SK-N-DZ (cell line): ENCODE results near the gene CCDC186.
"Not testable (repeated sequence)": the region's sequence is repeated elsewhere in the genome, so short reads cannot be mapped to it uniquely, and the experiment has no call there.

Source experiments
- DNase-seq: peaks from one replicate; pipeline ENCODE4 v3.0.0-alpha.2; 2015; ENCODE audit warnings: low spot score

The CCDC186 gene

DNA sequence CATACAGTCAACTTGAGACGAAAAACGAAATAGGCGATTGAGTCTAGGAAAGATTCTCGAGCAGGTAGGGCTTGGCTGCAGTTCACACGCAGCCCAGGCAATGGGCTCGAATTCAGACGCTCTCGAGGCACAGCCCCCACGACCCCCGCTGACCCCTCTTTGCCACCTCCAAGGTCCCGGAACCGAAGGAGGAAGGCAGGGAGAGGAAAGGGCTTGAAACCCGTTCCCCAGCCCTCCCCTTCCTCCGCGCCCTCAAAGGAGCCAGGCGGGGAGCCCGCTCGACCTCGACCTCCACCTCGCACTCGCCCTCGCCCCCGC is 441 bp downstream of the CCDC186 start:
- DNase-seq = no peak

DNA sequence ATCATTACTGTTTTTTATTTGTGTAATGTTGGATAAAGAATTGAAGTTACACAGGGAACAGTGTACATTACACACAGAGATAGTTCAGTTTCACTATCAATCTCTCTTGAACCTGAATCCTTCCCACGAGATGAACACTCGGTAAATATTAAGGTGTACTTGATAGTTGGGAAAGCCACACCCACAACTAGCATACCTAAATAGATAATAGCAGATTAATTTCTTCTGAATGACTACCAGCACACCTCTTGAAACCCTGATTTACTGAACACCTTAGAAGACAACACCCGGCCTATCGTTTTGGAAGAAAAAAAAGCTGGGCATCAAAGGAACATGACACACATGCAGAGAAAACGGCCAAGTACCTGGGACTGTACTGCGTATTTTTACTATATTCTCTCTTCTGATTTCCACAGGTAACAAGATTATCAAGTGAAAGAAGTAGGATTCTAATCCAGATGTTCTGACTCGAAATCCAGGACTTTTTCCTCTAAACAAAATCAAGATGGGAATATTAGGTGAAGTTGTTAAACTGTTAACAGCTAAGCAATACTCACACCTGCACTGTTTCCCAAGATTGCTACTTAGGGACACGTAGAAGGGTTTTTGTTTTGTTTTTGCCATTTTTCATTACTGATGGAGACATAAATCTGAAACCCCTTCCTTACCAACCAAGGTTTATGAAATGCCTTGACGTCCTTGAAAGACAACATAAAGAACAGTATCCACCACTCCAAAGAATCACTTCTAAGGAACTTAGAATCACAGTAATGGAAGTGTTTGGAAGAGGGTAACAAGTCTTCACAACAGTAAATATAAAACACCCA is 1.0 kb downstream of the CCDC186 start:
- DNase-seq = no peak

DNA sequence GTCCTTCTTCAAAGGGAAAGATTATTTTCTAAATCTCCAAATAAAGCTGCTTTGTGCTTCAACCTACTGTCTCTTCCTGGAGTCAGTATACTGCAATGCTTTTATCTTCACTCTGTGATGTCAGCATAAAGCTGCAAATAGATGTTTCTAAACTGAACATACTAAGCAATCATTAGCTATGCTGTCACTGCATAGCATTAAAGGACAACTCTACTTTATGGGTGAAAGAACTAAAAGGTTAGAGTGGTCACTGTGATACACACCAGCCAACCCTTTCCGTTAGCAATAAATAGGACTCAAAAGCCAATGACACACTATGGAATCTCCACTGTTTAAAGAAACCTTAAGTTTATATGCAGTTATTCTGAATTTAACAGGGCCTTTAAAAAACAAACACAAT is 1.8 kb downstream of the CCDC186 start:
- no peak for DNase-seq

DNA sequence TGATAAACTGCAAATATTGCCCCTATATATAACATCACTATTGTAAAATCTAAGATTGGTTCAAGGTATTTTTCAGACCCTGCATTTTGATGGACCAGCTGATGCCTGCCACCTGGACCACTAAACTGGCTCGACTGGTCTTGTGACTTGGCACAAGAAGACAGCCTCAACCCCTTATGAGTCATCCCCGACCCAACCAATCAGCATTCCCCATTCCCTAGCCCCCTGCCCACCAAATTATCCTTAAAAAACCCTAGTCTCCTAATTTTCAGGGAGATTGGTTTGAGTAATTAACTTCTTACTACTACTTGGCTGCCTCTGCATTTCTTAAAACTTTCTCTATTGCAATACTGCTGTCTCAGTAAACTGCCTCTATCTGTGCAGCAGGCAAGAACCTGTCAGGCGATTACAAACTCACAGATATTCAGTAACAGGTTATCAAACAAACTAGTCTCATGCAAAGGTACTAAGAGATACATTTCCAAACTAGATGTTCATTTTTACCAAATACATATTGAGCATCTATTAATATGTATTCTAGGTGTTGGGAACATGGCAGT is 5.5 kb downstream of the CCDC186 start:
- no peak for DNase-seq

DNA sequence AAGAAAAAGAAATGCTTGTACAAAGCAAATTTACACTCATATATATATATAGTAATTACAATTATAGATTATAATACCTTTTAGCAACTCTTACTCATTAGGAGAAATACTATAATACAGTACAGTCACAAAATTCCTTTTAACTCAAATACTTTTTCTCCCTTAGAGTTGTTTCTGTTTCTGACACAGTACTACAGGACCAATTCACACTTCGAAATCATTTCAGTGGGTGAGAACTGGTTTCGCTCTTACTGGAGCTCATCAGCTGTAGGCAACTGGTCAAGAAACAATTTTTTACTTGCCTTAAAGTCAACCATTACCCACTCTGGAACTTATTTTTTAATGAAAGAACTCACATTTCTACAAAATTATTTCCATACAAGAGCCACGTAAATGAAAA is 6.0 kb downstream of the CCDC186 start:
- no peak for DNase-seq

DNA sequence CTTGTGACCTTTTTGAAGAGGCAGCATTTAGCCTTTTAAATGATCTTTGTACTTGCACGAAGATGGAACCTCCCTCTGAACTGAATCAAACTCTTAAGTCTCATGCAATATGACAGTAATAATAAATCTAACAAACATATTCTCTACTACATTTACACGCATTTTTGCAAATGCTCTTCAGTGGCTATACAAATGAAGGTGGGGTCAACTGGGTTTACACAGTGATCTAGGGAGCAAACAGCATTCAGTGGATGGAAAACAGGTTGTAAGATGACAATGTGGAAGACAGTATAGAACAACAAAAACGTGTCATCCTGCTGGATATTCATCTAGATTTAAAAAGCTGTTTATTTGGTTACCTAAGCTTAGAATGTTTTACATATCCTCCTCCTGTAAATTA is 7.5 kb downstream of the CCDC186 start:
- DNase-seq = no peak

DNA sequence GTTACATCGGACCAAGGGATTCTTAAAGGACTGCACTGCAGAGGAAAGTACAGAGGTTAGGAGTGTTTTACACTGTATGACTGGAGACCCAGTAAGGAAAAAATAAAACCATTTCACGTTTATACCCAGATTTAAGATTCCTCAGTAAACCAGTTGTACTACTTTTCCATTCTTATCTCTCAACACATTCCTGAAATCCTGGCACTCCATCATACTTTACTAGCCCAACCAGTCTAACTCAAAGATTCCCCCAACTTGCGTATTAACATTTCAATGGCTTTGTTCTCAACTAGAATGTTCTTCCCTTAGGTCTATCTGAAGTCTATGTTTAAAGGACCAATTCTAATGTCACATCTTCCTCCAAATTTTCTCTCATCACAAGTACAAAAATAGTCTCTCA is 8.0 kb downstream of the CCDC186 start:
- no peak for DNase-seq

DNA sequence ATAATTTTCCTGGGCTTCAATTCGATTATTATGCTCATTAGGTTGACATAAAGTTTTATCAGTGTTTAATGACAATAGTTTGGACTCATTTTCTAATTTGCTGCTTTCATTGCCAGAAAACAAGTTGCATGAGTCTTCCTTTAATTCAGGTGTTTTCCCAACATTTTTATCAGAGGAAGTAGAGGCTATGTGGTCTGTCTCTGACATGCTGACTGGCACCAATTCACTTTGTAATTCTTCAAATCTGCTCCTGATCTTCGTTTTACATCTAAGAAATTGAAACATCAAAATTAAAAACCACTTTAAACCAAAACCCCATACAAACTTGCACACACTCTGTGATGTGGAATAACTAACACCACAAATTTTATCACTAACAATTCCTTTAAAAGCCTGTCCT is 10.9 kb downstream of the CCDC186 start:
- no peak for DNase-seq

DNA sequence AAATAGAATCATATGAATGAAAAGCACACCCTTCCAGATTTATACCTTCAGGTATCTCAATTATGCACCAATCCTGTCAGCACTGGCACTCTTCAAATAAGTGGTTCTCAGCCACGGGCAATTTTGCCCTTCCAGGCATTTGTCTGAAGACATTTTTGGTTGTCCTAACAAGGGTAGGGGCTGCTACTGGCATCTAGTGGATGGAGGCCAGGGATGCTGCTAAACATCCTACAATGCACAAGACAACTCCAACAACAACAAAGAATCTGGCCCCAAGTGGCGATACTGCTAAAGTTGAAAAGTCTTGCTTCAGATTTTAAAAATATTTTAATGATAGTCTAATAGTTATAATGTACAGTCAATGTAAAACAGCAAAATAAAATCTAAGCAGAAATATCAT is 16.1 kb downstream of the CCDC186 start:
- no peak for DNase-seq

DNA sequence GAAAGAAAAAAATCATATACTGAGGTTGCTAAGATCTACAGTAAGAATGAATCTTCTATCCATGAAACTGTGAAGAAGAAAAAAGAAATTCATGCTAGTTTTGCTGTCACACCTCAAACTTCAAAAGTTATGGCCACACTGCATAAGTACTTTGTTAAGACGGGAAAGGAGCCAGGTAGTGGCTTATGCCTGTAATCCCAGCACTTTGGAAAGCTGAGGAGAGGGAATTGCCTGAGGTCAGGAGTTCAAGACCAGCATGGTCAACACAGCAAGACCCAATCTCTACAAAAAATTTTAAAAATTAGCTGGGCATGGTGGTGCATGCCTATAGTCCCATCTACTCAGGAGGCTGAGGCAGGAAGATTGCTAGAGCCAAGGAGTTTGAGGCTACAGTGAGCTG is 22.1 kb downstream of the CCDC186 start:
- DNase-seq = no peak

DNA sequence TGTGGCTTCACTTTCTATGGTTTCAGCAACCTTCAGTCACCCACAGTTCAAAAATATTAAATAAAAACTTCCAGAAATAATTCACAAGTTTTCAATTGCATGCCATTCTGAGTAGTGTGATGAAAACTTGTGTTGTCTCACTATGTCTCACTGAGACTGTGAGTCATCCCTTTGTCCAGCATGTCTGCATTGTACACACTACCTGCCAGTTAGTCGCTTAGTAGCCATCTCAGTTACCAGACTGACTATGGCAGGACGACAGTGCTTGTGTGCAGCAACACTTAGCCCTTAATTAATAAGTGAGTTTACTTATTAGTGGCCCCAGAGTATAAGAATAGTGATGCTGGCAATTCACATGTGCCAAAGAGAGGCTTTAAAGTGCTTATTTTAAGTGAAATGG is 22.5 kb downstream of the CCDC186 start:
- no peak for DNase-seq

DNA sequence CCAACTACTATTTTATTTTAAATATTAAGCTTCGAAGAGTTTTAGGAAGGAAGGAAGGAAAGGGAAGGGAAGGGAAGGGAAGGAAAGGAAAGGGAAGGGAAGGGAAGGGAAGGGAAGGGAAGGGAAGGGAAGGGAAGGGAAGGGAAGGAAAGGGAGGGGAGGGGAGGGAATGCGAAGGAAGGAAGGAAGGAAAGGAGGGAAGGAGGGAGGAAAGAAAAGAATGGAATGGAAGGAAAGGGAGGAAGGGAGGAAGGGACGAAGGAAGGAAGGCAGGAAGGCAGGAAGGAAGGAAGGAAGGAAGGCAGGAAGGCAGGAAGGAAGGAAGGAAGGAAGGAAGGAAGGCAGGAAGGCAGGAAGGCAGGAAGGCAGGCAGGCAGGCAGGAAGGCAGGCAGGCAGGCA is 24.5 kb downstream of the CCDC186 start:
- not testable (repeated sequence) for DNase-seq

DNA sequence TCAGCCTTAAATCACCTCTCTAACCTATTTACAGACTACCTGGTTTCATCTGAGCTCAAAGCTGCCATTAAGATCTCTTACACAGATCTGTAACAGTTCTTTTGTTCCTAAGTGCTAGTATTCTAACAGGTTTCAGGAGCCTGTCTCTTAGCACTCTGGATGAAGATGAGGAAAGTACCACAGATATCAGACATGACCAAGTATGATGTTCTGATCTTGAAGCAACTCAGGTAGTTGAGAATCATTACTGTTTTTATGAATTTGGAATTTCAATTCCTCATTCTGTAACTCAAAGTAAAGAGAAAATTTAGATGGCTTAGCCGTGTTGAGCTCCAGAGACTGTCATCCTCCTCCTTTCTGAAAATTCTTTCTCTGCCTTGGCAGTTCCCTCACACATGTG is 30.8 kb downstream of the CCDC186 start:
- DNase-seq = no peak

DNA sequence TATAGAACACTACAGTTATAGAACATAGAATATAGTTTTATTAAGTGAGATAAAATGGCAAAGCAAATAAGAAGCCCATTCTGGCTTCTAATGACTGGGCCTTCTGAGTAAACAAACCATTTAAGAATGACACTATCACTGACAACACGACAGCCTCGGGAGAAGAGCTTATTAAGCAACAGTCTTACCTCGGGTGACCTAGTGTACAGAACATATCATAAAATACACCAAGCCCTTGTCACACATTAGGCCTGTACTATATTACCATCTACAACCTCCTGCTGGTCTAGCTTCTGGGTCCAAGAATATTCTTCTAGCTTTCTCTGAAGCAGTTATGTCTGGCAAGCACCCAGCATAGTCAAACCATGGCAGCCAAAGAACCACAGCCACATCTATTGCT is 32.0 kb downstream of the CCDC186 start:
- DNase-seq = no peak

DNA sequence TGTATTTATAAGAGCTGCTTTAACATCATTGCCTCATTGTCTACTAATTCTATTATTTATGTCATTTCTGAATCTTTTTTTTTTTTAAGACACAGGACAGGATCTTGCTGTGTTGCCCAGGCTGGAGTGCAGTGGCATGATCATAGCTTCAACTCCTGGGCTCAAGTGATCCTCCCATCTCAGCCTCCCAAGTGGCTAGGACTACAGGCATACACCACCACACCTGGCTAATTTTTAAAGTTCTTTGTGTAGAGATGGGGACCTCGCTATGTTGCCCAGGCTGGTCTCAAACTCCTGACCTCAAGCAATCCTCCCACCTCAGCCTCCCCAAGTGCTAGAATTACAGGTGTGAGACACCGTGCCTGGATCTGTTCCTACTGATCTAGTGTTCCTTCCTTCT is 33.2 kb downstream of the CCDC186 start:
- DNase-seq = not testable (repeated sequence)

DNA sequence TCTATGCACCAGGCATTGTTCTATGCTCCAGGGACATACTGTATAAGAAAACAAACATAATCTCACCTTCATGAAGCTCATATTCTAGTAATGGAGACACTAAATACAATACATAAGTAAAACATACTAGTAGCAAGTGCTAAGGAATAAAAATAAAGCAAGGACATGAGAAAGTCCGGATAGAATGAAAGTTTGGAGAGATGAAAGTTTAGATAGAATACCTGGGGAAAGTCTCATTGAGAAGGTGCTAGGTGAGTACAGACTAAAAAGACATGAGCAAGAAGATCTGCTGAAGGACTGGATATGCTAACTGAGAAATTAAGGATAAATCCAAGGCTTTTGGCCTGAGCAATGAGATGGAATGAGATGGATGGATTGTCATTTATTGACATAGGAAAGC is 34.0 kb downstream of the CCDC186 start:
- DNase-seq = no peak

DNA sequence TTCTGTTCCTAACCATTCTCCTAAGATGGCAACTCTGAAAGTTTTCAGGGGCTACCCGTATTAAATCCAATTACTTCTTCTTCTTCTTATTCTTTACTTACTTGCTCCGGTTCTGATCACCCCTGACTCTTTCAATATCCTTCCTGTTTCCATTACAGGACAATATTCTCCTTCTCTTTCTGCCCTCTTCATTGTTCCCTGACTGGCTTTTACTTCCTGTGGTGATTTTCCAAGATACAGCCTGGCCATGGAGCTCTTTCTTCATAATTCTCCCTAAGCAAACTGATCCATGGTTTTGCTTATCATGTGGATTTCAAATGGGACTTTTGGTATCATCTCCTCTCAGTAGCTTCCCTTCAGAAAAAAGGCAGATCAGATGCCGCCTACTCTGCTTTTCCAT is 35.4 kb downstream of the CCDC186 start:
- no peak for DNase-seq

DNA sequence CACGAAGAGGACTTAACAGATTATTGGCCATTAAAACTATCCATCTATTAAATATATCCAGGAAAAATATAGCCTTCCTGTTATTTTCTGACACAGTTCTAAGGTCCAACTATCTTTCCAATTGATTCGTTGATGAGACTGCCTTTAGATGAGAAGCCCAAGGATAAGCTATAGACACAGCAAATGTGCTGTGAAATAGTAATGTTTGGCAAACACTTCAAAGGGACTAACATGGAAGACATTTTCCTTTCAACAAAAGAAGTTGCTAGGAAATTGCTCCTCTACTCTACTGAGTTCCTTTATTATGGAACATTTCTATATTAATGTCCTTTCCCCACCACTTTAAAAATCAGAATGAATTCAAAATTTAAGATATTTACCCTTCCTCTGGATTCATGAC is 38.5 kb downstream of the CCDC186 start:
- DNase-seq = no peak

DNA sequence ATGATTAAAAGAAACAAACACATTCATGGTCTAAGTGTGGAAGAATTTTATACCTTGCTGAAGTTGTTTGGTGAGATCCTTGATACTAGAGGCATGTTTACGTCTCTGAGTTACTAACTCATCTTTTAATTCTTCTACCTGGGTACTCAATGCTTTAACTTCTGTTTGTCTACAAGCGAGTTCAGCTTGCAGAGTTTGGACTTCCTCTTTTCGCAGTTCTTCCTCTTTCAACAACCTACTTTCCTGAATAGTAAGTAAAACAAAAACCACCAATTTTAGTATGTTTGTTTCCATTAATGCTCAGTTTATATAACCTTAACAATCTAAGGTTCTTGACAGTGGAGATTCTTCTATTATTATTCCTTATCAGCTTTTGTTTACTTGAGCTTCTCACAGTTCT is 42.9 kb downstream of the CCDC186 start:
- DNase-seq = no peak

DNA sequence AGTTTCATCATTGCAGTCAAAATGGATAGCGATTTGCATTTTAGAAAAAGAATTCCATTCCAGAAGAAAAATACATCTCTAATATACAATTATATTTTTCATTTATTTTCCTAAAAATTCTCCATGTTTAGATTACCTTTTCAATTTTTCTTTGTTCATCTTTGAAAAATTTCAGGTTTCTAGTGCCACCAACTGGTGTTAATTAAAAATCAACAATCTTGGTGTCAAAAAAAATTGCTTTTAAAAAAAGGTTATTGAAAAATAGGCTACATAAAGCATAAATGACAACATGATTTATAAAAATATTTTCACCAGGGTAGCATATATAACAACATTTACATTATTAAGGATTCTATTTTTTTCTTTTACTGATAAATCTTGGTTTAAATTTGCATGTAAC is 53.0 kb downstream of the CCDC186 start:
- no peak for DNase-seq

DNA sequence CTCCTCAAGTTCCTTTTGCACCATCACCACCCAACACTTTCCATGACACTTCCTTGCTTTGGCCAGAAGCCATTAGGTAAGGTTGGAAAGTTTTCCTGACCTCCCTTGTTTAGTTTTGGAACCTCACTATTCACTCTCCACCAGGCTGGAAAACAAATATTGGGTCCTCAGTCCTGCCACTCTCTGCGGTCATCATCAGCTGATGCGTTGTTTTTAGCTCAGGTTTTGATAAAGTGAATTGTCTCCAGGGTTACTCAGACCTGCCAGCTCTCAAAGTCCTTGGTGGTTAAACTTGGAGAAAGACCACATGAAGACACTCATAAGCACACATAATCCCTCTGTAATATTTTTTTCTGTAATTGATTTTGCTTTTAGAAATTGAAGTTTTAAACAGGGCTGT is 55.5 kb downstream of the CCDC186 start:
- no peak for DNase-seq

DNA sequence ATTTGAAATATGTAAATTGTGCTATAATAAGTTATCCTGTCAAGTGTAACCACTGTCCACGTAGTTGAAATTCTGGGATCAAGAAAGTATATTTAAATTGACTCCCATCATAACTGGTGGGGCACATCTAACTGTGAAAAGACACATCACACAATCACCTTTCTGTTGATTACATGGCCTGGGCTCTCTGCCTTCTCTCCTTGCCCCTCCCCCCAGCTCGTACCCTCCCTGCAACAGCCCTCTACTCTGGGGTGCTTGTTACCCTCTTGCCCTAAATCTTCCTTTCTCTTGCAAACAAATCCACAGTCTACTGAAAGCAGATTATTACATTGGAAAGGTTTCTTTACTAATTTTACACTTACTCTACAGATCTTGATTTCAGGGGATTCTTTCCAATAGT is 56.3 kb downstream of the CCDC186 start:
- no peak for DNase-seq

DNA sequence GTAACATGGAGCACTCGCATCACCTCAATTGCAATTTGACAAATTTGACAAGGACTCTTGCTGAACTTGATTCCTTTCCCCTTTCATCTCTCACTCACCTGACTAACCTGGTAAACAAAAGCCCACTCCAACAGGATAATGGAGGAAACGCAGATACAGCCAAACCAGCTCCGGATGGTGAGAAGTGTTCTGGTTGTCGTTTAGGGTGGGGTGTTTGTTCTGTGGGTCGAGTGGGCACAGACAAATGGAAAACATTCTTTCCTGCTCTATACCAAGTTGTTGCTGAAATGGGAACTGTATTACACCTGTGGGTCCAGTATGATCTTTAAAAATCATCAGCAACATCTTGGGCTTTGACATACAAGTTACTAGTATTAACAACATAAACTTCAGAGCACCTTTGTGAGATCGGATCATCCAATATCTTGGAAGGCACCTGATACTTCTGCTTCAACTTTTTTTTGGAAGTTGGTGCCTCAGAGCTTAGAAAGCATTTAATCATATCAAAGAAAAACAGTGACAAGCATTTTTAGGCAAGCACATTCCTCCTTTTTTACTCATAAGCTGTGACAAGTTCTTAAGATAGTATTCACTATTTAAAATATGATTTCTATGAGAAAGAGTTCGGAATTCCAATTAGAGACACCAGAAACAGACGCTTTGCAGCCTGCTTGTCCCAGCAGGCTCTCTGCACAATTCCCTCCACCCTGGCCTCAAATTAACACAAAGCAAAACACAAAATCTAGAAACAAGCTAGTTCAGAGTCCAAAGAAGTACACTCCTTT is 58.1 kb downstream of the CCDC186 start:
- no peak for DNase-seq
